ENCODE measurements around the gene ASCL5.

DNA sequence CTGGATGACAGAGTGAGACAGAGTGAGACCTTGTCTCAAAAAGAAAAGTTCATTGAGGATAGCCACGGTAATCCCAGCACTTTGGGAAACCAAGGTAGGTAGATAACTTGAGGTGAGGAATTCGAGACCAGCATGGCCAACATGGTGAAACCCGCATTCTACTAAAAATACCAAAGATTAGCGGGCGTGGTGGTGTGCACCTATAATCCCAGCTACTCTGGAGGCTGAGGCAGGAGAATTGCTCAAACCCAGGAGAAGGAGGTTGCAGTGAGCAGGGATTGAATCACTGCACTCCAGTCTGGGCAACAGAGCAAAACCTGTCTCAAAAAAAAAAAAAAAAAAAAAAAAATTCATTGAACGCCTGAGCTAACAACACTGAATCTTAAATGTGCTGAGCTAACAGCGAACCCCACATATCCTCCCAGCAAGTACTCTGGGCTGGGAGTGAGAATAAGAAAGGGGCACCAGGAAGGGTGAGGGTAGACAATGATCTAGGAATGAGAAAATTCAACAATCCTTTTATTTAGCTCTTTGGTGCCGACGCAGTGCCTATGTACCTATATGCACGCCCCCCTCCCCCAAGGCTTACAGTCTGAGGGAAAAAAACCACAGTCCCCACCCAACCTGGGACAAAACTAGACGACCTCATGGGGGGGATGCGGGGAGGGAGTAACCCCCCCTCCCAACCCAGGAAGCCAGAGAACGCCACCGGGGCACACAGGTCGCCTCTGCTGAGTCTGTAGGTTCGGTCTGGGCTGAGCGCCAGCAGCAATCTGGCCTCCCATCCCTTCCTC lies 13.3 kb downstream of the ASCL5 start:
- TF ChIP-seq, protein P1, sequence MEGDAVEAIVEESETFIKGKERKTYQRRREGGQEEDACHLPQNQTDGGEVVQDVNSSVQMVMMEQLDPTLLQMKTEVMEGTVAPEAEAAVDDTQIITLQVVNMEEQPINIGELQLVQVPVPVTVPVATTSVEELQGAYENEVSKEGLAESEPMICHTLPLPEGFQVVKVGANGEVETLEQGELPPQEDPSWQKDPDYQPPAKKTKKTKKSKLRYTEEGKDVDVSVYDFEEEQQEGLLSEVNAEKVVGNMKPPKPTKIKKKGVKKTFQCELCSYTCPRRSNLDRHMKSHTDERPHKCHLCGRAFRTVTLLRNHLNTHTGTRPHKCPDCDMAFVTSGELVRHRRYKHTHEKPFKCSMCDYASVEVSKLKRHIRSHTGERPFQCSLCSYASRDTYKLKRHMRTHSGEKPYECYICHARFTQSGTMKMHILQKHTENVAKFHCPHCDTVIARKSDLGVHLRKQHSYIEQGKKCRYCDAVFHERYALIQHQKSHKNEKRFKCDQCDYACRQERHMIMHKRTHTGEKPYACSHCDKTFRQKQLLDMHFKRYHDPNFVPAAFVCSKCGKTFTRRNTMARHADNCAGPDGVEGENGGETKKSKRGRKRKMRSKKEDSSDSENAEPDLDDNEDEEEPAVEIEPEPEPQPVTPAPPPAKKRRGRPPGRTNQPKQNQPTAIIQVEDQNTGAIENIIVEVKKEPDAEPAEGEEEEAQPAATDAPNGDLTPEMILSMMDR (optimal IDR thresholded peaks at IDR 0.05 in 1 of 3, IDR thresholded peaks at IDR 0.05 in 1 of 3, conservative IDR thresholded peaks at IDR 0.05 in 1 of 3; ENCODE audit: extremely low read depth in 1 of 3, insufficient read depth in 2 of 3, low read length in 3 of 3) = no peak
- TF ChIP-seq EZH2 (IDR thresholded peaks at IDR 0.05; ENCODE audit: low read length) = no peak
